GM21360 (cell line): ENCODE data around the gene CPT2.

Experiments
- ATAC-seq: cut with Tn5 transposase; IDR thresholded peaks from one replicate; pipeline ENCODE4 v1.9.1; 2021; ENCODE audit warnings: mild to moderate bottlenecking, moderate library complexity; ENCODE audit not compliant: unreplicated experiment

CPT2 gene

GRCh38 chr1:53260631-53261247 is 64.1 kb downstream of the CPT2 start:
- ATAC-seq, result no peak

- ATAC-seq, result no peak
These were observed 65.4 kb downstream of the CPT2 start for GRCh38 chr1:53262000-53262399.
